ENCODE data around the gene OR13J1.

- TF ChIP-seq STAT1 (IDR thresholded peaks at IDR 0.05; ENCODE audit: unreplicated experiment) (no peak), POLR2AphosphoS5 (IDR thresholded peaks at IDR 0.05; ENCODE audit: low read depth) (no peak), REST (IDR thresholded peaks at IDR 0.05; ENCODE audit: unreplicated experiment) (no peak), CTCF (conservative IDR thresholded peaks at IDR 0.05; ENCODE audit: low read depth in 2 of 2) (no peak), EZH2 (IDR thresholded peaks at IDR 0.05; ENCODE audit: low read depth, unreplicated experiment) (no peak), JUNB (IDR thresholded peaks at IDR 0.05; ENCODE audit: unreplicated experiment) (no peak)
These were observed 29.1 kb downstream of the OR13J1 start for GRCh38 chr9:35840881-35841644.

Data from GM23338 (cell line).